ENCODE results near the gene MUC4. TPM values are rescaled to one million over a fixed set of nuclear protein-coding genes. Genes with fewer than 3 reads are reported as not detected.

The MUC4 gene
- total and polyA plus RNA-seq, 2 experiments from 2014 or later: not detected

- DNase-seq: no peak
- H3K4me1 ChIP-seq (ENCODE audit: insufficient read depth): no peaks in the 10 kb centered on the region
- H3K79me2 ChIP-seq (ENCODE audit: insufficient read depth): no peaks in the 10 kb centered on the region
- no peak overlapping the region for H3K4me3 ChIP-seq
- 60 to 65% methylated on average over 10 of the region's 10 CpGs for WGBS, 2 experiments (ENCODE audit: low coverage in 1 of 2, low lambda C conversion rate in 2 of 2, missing lambda C conversion rate in 2 of 2)
- in situ Hi-C loops (cut with MboI): no loop called here
- no peak overlapping the region for H3K4me2 ChIP-seq (ENCODE audit: unreplicated experiment)
- no peaks in the 10 kb centered on the region for H3K36me3 ChIP-seq (ENCODE audit: low read depth)
- peaks cover 17% of the 10 kb centered on the region for H3K27me3 ChIP-seq (replicated peaks; ENCODE audit: insufficient read depth)
- H4K20me1 ChIP-seq (ENCODE audit: insufficient read depth): no peaks in the 10 kb centered on the region
- H2AFZ ChIP-seq: no peak overlapping the region
- TF ChIP-seq EZH2phosphoT487 (IDR thresholded peaks at IDR 0.05; ENCODE audit: insufficient read depth, low read depth) (no peak), EZH2 (IDR thresholded peaks at IDR 0.05; ENCODE audit: insufficient read depth, poor library complexity, severe bottlenecking) (no peak)
- no peaks in the 10 kb centered on the region for H3F3A ChIP-seq (ENCODE audit: insufficient read depth)
- H3K9me3 ChIP-seq (ENCODE audit: low read depth): no peaks in the 10 kb centered on the region
- no peaks in the 10 kb centered on the region for H3K9me2 ChIP-seq (ENCODE audit: insufficient read depth)
- no peak overlapping the region for H3K27ac ChIP-seq
- no peak overlapping the region for H3K9ac ChIP-seq
These were observed 50.6 kb downstream of the MUC4 start for GRCh38 chr3:195761123-195761566.

DNA sequence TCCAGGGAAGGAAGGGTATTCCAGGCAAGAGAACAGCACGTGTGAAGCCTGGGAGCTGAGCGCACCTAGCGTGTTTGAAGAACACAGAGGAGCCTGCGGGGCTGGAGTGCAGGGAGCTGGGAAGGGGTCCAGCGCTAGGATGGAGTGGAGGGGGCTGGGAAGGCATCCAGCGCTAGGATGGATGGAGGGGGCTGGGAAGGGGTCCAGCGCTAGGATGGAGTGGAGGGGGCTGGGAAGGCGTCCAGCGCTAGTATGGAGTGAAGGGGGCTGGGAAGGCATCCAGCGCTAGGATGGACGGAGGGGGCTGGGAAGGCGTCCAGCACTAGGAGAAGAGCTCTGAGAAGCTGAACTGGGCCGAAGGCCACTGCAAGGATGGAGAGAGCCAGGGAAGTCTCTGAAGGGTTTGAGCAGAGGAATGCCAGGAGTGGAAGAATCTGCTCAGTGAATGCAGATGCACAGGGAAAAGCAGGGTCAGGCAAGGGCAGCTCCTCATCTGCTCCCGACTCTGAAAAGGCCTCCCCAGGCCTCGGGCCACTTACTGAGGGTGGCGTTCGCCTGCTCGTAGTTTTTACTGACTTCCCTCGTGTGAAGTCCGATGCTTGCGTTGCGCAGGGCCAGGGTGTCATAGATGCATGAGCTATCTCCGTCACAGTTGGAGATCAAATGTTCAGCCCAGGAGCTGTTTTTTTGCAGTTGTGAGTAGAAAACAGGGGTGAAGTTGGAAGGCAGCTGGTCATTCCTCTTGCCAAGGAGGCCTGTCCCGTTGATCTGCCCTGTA lies 51.2 kb downstream of the MUC4 start:
- no peak for TF ChIP-seq EZH2phosphoT487 (IDR thresholded peaks at IDR 0.05; ENCODE audit: insufficient read depth, low read depth)
- no peak for TF ChIP-seq EZH2 (IDR thresholded peaks at IDR 0.05; ENCODE audit: insufficient read depth, poor library complexity, severe bottlenecking)
- no peaks in the 10 kb centered on the region for H3F3A ChIP-seq (ENCODE audit: insufficient read depth)
- no peak overlapping the region for H3K4me3 ChIP-seq
- 49 to 51% methylated on average over 23 to 24 of the region's 24 CpGs for WGBS, 2 experiments (ENCODE audit: low coverage in 1 of 2, low lambda C conversion rate in 2 of 2, missing lambda C conversion rate in 2 of 2)
- H3K27me3 ChIP-seq (replicated peaks; ENCODE audit: insufficient read depth): peaks cover 22% of the 10 kb centered on the region
- H3K36me3 ChIP-seq (ENCODE audit: low read depth): no peaks in the 10 kb centered on the region
- H3K9me2 ChIP-seq (ENCODE audit: insufficient read depth): no peaks in the 10 kb centered on the region
- no peaks in the 10 kb centered on the region for H3K9me3 ChIP-seq (ENCODE audit: low read depth)
- H4K20me1 ChIP-seq (ENCODE audit: insufficient read depth): no peaks in the 10 kb centered on the region
- no peaks in the 10 kb centered on the region for H3K4me1 ChIP-seq (ENCODE audit: insufficient read depth)
- no peak for DNase-seq
- H3K27ac ChIP-seq: no peak overlapping the region
- no peak overlapping the region for H2AFZ ChIP-seq
- H3K79me2 ChIP-seq (ENCODE audit: insufficient read depth): no peaks in the 10 kb centered on the region
- H3K9ac ChIP-seq: no peak overlapping the region
- no peak overlapping the region for H3K4me2 ChIP-seq (ENCODE audit: unreplicated experiment)
- in situ Hi-C loops (cut with MboI): no loop called here

DNA sequence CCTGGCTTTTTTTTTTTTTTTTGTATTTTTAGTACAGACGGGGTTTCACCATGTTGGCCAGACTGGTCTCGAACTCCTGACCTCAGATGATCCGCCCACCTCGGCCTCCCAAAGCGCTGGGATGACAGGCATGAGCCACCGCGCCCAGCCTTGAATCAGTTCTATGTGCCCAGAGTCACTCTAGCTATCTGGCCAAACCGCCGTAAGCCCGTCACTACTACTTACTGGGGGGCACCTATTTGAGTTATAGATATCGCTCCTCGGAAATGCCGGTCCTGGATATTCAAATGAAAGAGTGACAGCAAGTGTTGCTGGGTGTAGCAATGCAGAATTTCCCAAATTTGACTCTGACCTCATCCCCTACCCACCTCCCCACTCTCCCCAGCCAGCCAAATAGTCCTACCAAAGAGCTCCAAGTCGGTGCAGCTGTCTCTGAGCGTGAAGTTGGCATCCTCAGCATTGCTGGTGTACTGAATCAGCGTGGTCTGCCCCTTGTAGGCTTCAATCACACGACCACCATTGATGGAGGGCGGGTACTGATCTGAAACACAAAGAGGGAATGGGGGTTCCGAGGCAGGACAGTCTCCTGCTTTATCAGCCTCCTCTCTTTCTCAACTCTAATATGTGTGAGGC lies 52.9 kb downstream of the MUC4 start:
- TF ChIP-seq EZH2 (IDR thresholded peaks at IDR 0.05; ENCODE audit: insufficient read depth, poor library complexity, severe bottlenecking): no peak
- TF ChIP-seq EZH2phosphoT487 (IDR thresholded peaks at IDR 0.05; ENCODE audit: insufficient read depth, low read depth): no peak
- Histone ChIP-seq H3K9me3 (ENCODE audit: low read depth) (no peaks in the 10 kb centered on the region), H4K20me1 (ENCODE audit: insufficient read depth) (no peaks in the 10 kb centered on the region), H3K36me3 (ENCODE audit: low read depth) (no peaks in the 10 kb centered on the region), H3K4me3 (no peak overlapping the region), H3K79me2 (ENCODE audit: insufficient read depth) (no peaks in the 10 kb centered on the region), H3K4me1 (ENCODE audit: insufficient read depth) (no peaks in the 10 kb centered on the region), H3K9ac (no peak overlapping the region), H3K27ac (no peak overlapping the region), H3K9me2 (ENCODE audit: insufficient read depth) (no peaks in the 10 kb centered on the region), H3K4me2 (ENCODE audit: unreplicated experiment) (no peak overlapping the region), H2AFZ (no peak overlapping the region), H3K27me3 (replicated peaks; ENCODE audit: insufficient read depth) (peaks cover 27% of the 10 kb centered on the region), H3F3A (ENCODE audit: insufficient read depth) (no peaks in the 10 kb centered on the region)
- in situ Hi-C loops (cut with MboI): no loop called here
- 56 to 60% methylated on average over 19 of the region's 19 CpGs for WGBS, 2 experiments (ENCODE audit: low coverage in 1 of 2, low lambda C conversion rate in 2 of 2, missing lambda C conversion rate in 2 of 2)
- DNase-seq: no peak

- Histone ChIP-seq H3K9ac (no peak overlapping the region), H2AFZ (no peak overlapping the region), H3K79me2 (ENCODE audit: insufficient read depth) (no peaks in the 10 kb centered on the region), H3K4me2 (ENCODE audit: unreplicated experiment) (no peak overlapping the region), H4K20me1 (ENCODE audit: insufficient read depth) (no peaks in the 10 kb centered on the region), H3K9me2 (ENCODE audit: insufficient read depth) (no peaks in the 10 kb centered on the region), H3K4me1 (ENCODE audit: insufficient read depth) (no peaks in the 10 kb centered on the region), H3K4me3 (no peak overlapping the region), H3K9me3 (ENCODE audit: low read depth) (no peaks in the 10 kb centered on the region), H3K27me3 (replicated peaks; ENCODE audit: insufficient read depth) (peaks cover 31% of the 10 kb centered on the region), H3K36me3 (ENCODE audit: low read depth) (no peaks in the 10 kb centered on the region), H3K27ac (no peak overlapping the region), H3F3A (ENCODE audit: insufficient read depth) (no peaks in the 10 kb centered on the region)
- DNase-seq: no peak
- 47 to 52% methylated on average over 10 of the region's 10 CpGs for WGBS, 2 experiments (ENCODE audit: low coverage in 1 of 2, low lambda C conversion rate in 2 of 2, missing lambda C conversion rate in 2 of 2)
- in situ Hi-C loops (cut with MboI): no loop called here
- TF ChIP-seq EZH2 (IDR thresholded peaks at IDR 0.05; ENCODE audit: insufficient read depth, poor library complexity, severe bottlenecking) (no peak), EZH2phosphoT487 (IDR thresholded peaks at IDR 0.05; ENCODE audit: insufficient read depth, low read depth) (no peak)
These were observed 53.9 kb downstream of the MUC4 start for GRCh38 chr3:195757827-195758226.
